Stimulated activated naive B cell treated with anti-CD40 and anti-IgM and Interleukin-4, amounts not matched to agents 10 μg/mL and 1 μg/mL and 100 μg/mL, for 72 hours (primary cell): ENCODE measurements around the gene SPEF2.
A peak's percentile ranks its signal among the peaks of the same experiment; 100 is the strongest.
"Not testable (repeated sequence)": the region's sequence is repeated elsewhere in the genome, so short reads cannot be mapped to it uniquely, and the experiment has no call there.

Experiments
- ATAC-seq, 2 donors: fragments of 150-1000 bp; cut with Tn5 transposase; replicated peaks; 2 replicates each; pipeline ENCODE4 v1.10.0; 2021; ENCODE audit warnings: moderate library complexity in 1 of 2
- DNase-seq: peaks from one replicate; pipeline ENCODE4 v3.0.0; 2021
- H3K27ac Mint-ChIP-seq: one replicate; pipeline ENCODE4 v1.8.0; 2022; ENCODE audit warnings: mild to moderate bottlenecking, mixed read lengths
- H3K27me3 Mint-ChIP-seq, 2 donors: one replicate each; pipeline ENCODE4 v1.8.0; 2022; ENCODE audit warnings: mixed read lengths in 2 of 2
- H3K36me3 Mint-ChIP-seq, 2 donors: one replicate each; pipeline ENCODE4 v1.8.0; 2022; ENCODE audit warnings: mixed read lengths in 2 of 2, mild to moderate bottlenecking in 1 of 2
- H3K4me1 Mint-ChIP-seq, 2 donors: one replicate each; pipeline ENCODE4 v1.8.0; 2022; ENCODE audit warnings: mixed read lengths in 2 of 2, mild to moderate bottlenecking in 1 of 2
- H3K4me3 Mint-ChIP-seq, 2 donors: one replicate each; pipeline ENCODE4 v1.8.0; 2022; ENCODE audit warnings: mild to moderate bottlenecking in 2 of 2, mixed read lengths in 2 of 2, moderate library complexity in 1 of 2
- H3K9me3 Mint-ChIP-seq, 2 donors: one replicate each; pipeline ENCODE4 v1.8.0; 2022; ENCODE audit warnings: mixed read lengths in 2 of 2, mild to moderate bottlenecking in 1 of 2

The SPEF2 gene

GRCh38 chr5:35845508-35845907 is 227.8 kb downstream of the SPEF2 start:
- H3K27me3 Mint-ChIP-seq, H3K27ac Mint-ChIP-seq, H3K4me3 Mint-ChIP-seq, ATAC-seq, H3K36me3 Mint-ChIP-seq, DNase-seq, H3K4me1 Mint-ChIP-seq: not testable (repeated sequence)
- H3K9me3 Mint-ChIP-seq = peaks cover 10 to 19% of the 10 kb centered on the region in 2 donors

GRCh38 chr5:35847491-35847890 is 229.8 kb downstream of the SPEF2 start:
- DNase-seq (no peak), ATAC-seq (no peak)
- H3K27me3 Mint-ChIP-seq = no peaks in the 10 kb centered on the region
- H3K4me3 Mint-ChIP-seq = no peak overlapping the region
- H3K27ac Mint-ChIP-seq = no peak overlapping the region
- peaks cover 3 to 18% of the 10 kb centered on the region in 2 donors for H3K4me1 Mint-ChIP-seq
- H3K9me3 Mint-ChIP-seq = peaks cover 13 to 19% of the 10 kb centered on the region in 2 donors
- peaks cover 2 to 9% of the 10 kb centered on the region in 2 donors for H3K36me3 Mint-ChIP-seq

- H3K27ac Mint-ChIP-seq = no peak overlapping the region
- H3K27me3 Mint-ChIP-seq = no peaks in the 10 kb centered on the region
- no peak overlapping the region for H3K4me3 Mint-ChIP-seq
- DNase-seq (no peak), ATAC-seq (no peak)
- peaks cover 2 to 9% of the 10 kb centered on the region in 2 donors for H3K36me3 Mint-ChIP-seq
- H3K4me1 Mint-ChIP-seq = peaks cover 3 to 22% of the 10 kb centered on the region in 2 donors
- peaks cover 13 to 19% of the 10 kb centered on the region in 2 donors for H3K9me3 Mint-ChIP-seq
Measured at GRCh38 chr5:35847961-35848360, 230.3 kb downstream of the SPEF2 start.

- no peak for DNase-seq
- Mint-ChIP-seq H3K9me3 (peaks cover 13 to 15% of the 10 kb centered on the region in 2 donors), H3K36me3 (peaks cover 2 to 9% of the 10 kb centered on the region in 2 donors), H3K4me3 (no peak overlapping the region), H3K4me1 (peaks cover 9 to 41% of the 10 kb centered on the region in 2 donors), H3K27me3 (no peaks in the 10 kb centered on the region), H3K27ac (no peak overlapping the region)
- no peak for ATAC-seq
Measured at GRCh38 chr5:35849860-35850259, 232.2 kb downstream of the SPEF2 start.

GRCh38 chr5:35850967-35851680 is 233.5 kb downstream of the SPEF2 start:
- Mint-ChIP-seq H3K36me3 (peaks cover under 1 to 6% of the 10 kb centered on the region in 2 donors), H3K27me3 (no peaks in the 10 kb centered on the region), H3K27ac (peak overlapping the region; percentile 86), H3K4me3 (no peak overlapping the region), H3K9me3 (peaks cover 6 to 13% of the 10 kb centered on the region in 2 donors), H3K4me1 (peaks cover 12 to 53% of the 10 kb centered on the region in 2 donors)
- ATAC-seq (no peak), DNase-seq (no peak)

- DNase-seq (peak; percentile 49), ATAC-seq (peak; percentile 68 to 77)
- H3K36me3 Mint-ChIP-seq = peaks cover 0 to 3% of the 10 kb centered on the region in 2 donors
- H3K4me1 Mint-ChIP-seq = peaks cover 17 to 62% of the 10 kb centered on the region in 2 donors
- peak overlapping the region; percentile 0 to 31 for H3K4me3 Mint-ChIP-seq
- H3K27me3 Mint-ChIP-seq = no peaks in the 10 kb centered on the region
- H3K27ac Mint-ChIP-seq = peak overlapping the region; percentile 86
- peaks cover 4% of the 10 kb centered on the region in 2 donors for H3K9me3 Mint-ChIP-seq
Measured at GRCh38 chr5:35852084-35852734, 234.5 kb downstream of the SPEF2 start.

- no peaks in the 10 kb centered on the region for H3K27me3 Mint-ChIP-seq
- peak overlapping the region; percentile 1 for H3K27ac Mint-ChIP-seq
- no peak for DNase-seq
- peak overlapping the region in 1 of 2 donors; percentile 10 for H3K4me3 Mint-ChIP-seq
- H3K36me3 Mint-ChIP-seq = no peaks in the 10 kb centered on the region
- peaks cover under 1 to 3% of the 10 kb centered on the region in 2 donors for H3K9me3 Mint-ChIP-seq
- H3K4me1 Mint-ChIP-seq = peaks cover 17 to 67% of the 10 kb centered on the region in 2 donors
- ATAC-seq = no peak
Measured at GRCh38 chr5:35852773-35853172, 235.1 kb downstream of the SPEF2 start.

GRCh38 chr5:35853631-35854030 is 236.0 kb downstream of the SPEF2 start:
- H3K4me1 Mint-ChIP-seq = peaks cover 18 to 69% of the 10 kb centered on the region in 2 donors
- peak overlapping the region; percentile 42 to 60 for H3K4me3 Mint-ChIP-seq
- ATAC-seq = peak; percentile 20 to 26
- H3K9me3 Mint-ChIP-seq = peaks cover 0 to 3% of the 10 kb centered on the region in 2 donors
- H3K27me3 Mint-ChIP-seq = no peaks in the 10 kb centered on the region
- no peak for DNase-seq
- no peaks in the 10 kb centered on the region for H3K36me3 Mint-ChIP-seq
- H3K27ac Mint-ChIP-seq = peak overlapping the region; percentile 83

GRCh38 chr5:35854248-35854647 is 236.6 kb downstream of the SPEF2 start:
- DNase-seq (no peak), ATAC-seq (peak; percentile 17 to 35)
- Mint-ChIP-seq H3K27ac (peak overlapping the region; percentile 83), H3K4me1 (peaks cover 22 to 75% of the 10 kb centered on the region in 2 donors), H3K36me3 (no peaks in the 10 kb centered on the region), H3K9me3 (peaks cover 0 to 3% of the 10 kb centered on the region in 2 donors), H3K27me3 (no peaks in the 10 kb centered on the region), H3K4me3 (peak overlapping the region; percentile 55 to 60)

GRCh38 chr5:35855187-35855586 is 237.5 kb downstream of the SPEF2 start:
- H3K4me1 Mint-ChIP-seq = peaks cover 22 to 76% of the 10 kb centered on the region in 2 donors
- no peaks in the 10 kb centered on the region for H3K27me3 Mint-ChIP-seq
- H3K36me3 Mint-ChIP-seq = no peaks in the 10 kb centered on the region
- peaks cover 0 to 3% of the 10 kb centered on the region in 2 donors for H3K9me3 Mint-ChIP-seq
- DNase-seq (no peak), ATAC-seq (no peak)
- no peak overlapping the region for H3K27ac Mint-ChIP-seq
- H3K4me3 Mint-ChIP-seq = no peak overlapping the region

GRCh38 chr5:35856186-35856764 is 238.6 kb downstream of the SPEF2 start:
- not testable (repeated sequence) for H3K27ac Mint-ChIP-seq, DNase-seq, H3K36me3 Mint-ChIP-seq, ATAC-seq, H3K27me3 Mint-ChIP-seq, H3K9me3 Mint-ChIP-seq
- Mint-ChIP-seq H3K4me1 (peaks cover 21 to 75% of the 10 kb centered on the region in 2 donors), H3K4me3 (peak overlapping the region; percentile 42 to 62)

- H3K4me3 Mint-ChIP-seq = peak within 1 kb of the TSS; percentile 42 to 62
- DNase-seq (no peak), ATAC-seq (peak; percentile 60 to 65)
- peaks cover 21 to 69% of the 10 kb centered on the region in 2 donors for H3K4me1 Mint-ChIP-seq
- H3K36me3 Mint-ChIP-seq = peaks cover 9 to 11% of the 10 kb centered on the region in 2 donors
- H3K27ac Mint-ChIP-seq = peak within 1 kb of the TSS; percentile 26
- H3K9me3 Mint-ChIP-seq = no peaks in the 10 kb centered on the region
- H3K27me3 Mint-ChIP-seq = no peaks in the 10 kb centered on the region
Measured at GRCh38 chr5:35856765-35857351, 239.2 kb downstream of the SPEF2 start, which contains the start of gene IL7R. IL7R (plus strand) TSS chr5:35856891; CDS start chr5:35856978, 87 bp downstream.

- Mint-ChIP-seq H3K4me1 (peaks cover 21 to 63% of the 10 kb centered on the region in 2 donors), H3K27ac (no peak overlapping the region), H3K36me3 (peaks cover 15 to 17% of the 10 kb centered on the region in 2 donors), H3K4me3 (peak overlapping the region in 1 of 2 donors; percentile 62), H3K9me3 (no peaks in the 10 kb centered on the region), H3K27me3 (no peaks in the 10 kb centered on the region)
- DNase-seq = no peak
- peak in 1 of 2 donors; percentile 17 for ATAC-seq
Measured at GRCh38 chr5:35857606-35858205, 240.0 kb downstream of the SPEF2 start.
